ENCODE data around the gene ZG16B.
A peak's percentile ranks its signal among the peaks of the same experiment; 100 is the strongest.

DNA sequence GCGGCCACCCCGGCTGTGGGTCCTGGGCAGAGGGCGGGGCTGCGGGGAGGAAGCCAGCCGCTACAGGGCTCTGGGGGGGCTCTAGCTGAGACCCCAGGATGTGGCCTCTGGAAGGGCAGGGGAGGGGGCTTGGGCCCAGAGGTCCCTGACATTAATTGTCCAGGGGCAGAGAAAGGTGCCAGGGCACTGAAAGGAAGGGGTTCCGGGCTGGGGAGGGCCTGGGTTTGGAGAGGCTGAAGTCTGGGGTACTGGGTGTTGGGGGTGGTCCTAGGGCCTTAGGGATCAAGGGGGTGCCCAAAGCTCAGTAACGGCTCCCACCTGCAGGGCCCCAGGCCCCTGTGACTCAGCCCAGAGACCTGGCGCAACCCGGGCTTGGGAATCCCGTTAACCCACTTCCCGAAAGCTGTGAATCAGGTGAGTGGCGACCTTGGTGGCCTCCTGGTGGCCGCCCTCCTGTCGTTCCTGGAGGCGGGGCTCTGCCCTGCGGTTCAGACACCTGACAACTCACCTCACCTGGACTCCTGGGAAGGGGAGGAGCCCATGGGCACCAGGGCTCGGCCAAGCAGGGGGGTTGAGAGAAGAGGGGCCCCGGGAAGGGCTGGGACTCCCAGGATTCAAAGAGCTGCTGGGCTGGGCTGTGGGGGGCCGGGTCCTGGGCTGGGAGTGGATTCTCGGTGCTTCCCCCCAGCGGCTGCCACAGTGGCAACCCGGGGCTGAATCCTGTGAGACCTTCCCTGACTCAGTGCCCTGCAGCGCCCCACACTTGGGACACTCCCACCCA, 28.3 kb downstream of the ZG16B start:
- TF ChIP-seq POLR2AphosphoS5 (IDR thresholded peaks at IDR 0.05), result peak; percentile 11 to 34
- TF ChIP-seq, protein P1, sequence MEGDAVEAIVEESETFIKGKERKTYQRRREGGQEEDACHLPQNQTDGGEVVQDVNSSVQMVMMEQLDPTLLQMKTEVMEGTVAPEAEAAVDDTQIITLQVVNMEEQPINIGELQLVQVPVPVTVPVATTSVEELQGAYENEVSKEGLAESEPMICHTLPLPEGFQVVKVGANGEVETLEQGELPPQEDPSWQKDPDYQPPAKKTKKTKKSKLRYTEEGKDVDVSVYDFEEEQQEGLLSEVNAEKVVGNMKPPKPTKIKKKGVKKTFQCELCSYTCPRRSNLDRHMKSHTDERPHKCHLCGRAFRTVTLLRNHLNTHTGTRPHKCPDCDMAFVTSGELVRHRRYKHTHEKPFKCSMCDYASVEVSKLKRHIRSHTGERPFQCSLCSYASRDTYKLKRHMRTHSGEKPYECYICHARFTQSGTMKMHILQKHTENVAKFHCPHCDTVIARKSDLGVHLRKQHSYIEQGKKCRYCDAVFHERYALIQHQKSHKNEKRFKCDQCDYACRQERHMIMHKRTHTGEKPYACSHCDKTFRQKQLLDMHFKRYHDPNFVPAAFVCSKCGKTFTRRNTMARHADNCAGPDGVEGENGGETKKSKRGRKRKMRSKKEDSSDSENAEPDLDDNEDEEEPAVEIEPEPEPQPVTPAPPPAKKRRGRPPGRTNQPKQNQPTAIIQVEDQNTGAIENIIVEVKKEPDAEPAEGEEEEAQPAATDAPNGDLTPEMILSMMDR (IDR thresholded peaks at IDR 0.05), result peak in 4 of 6 experiments; percentile 20 to 51 (median 34)
- no peak for TF ChIP-seq POLR2A (IDR thresholded peaks at IDR 0.05)

Data from upper lobe of left lung (tissue), 4 donors.